Activated B cell treated with CpG ODN at 0.5 μM for 24 hours (primary cell): ENCODE data around the gene RLF. TPM values are rescaled to one million over a fixed set of nuclear protein-coding genes. Genes with fewer than 3 reads are reported as not detected.

ENCODE experiments used
- ATAC-seq: fragments of 200-7000 bp; cut with Tn5 transposase; one replicate; pipeline ENCODE4 v1.10.0; 2021; ENCODE audit warnings: low read depth, mild to moderate bottlenecking, moderate library complexity
- CTCF ChIA-PET: fragments of 350-600 bp; sonication (Branson Sonifier 250); formaldehyde crosslinking; loops from one replicate; lab custom pipeline; 2021; ENCODE audit warnings: antibody characterized with exemption; lab: Charles Lee
- POLR2A ChIA-PET: fragments of 350-600 bp; sonication (Branson Sonifier 250); formaldehyde crosslinking; loops from one replicate; lab custom pipeline; 2021; ENCODE audit warnings: antibody characterized with exemption; lab: Charles Lee
- DNase-seq: peaks from one replicate; pipeline ENCODE4 v3.0.0; 2022
- H3K27ac Mint-ChIP-seq: one replicate; pipeline ENCODE4 v1.8.0; 2020; ENCODE audit warnings: mixed read lengths
- H3K27me3 Mint-ChIP-seq: one replicate; pipeline ENCODE4 v1.8.0; 2021; ENCODE audit warnings: mixed read lengths
- H3K36me3 Mint-ChIP-seq: one replicate; pipeline ENCODE4 v1.8.0; 2021; ENCODE audit warnings: low read depth, mixed read lengths
- H3K4me1 Mint-ChIP-seq: one replicate; pipeline ENCODE4 v1.8.0; 2021; ENCODE audit warnings: mixed read lengths
- H3K4me3 Mint-ChIP-seq: one replicate; pipeline ENCODE4 v1.8.0; 2020; ENCODE audit warnings: mild to moderate bottlenecking, mixed read lengths
- H3K9me3 Mint-ChIP-seq: one replicate; pipeline ENCODE4 v1.8.0; 2020; ENCODE audit warnings: mixed read lengths
- intact Hi-C: fragments of 100-400 bp; cut with micrococcal nuclease; formaldehyde crosslinking; loops from one replicate; pipeline ENCODE4 v1.15.1; 2024
- total RNA-seq: library from RNA; stranded (reverse); gene quantifications from 2 replicates; pipeline ENCODE4 v1.2.3, GENCODE V29; 2022
- TF ChIP-seq, protein P1 (sequence below): fragments of 200-600 bp; IDR thresholded peaks from one replicate; pipeline ENCODE4 v1.8.0; 2022; ENCODE audit warnings: antibody characterized with exemption, mild to moderate bottlenecking

RLF gene
- total RNA-seq, 1 donor from 2014 or later = 19.2 TPM

GRCh38 chr1:40276122-40276521, 114.9 kb downstream of the RLF start:
- Mint-ChIP-seq H3K4me3 (no peak overlapping the region), H3K27me3 (no peaks in the 10 kb centered on the region), H3K27ac (no peak overlapping the region), H3K36me3 (peaks cover 69% of the 10 kb centered on the region), H3K4me1 (no peaks in the 10 kb centered on the region), H3K9me3 (no peaks in the 10 kb centered on the region)
- POLR2A ChIA-PET = interaction anchor here (0.6 kb wide), 1 partner anchor 174 kb away, joined by 3 read pairs; the partner anchor contains the start of gene ZFP69B
- ATAC-seq (no peak), DNase-seq (no peak)
- CTCF ChIA-PET = no interaction called here
- intact Hi-C loops = no loop called here
- TF ChIP-seq, protein P1, sequence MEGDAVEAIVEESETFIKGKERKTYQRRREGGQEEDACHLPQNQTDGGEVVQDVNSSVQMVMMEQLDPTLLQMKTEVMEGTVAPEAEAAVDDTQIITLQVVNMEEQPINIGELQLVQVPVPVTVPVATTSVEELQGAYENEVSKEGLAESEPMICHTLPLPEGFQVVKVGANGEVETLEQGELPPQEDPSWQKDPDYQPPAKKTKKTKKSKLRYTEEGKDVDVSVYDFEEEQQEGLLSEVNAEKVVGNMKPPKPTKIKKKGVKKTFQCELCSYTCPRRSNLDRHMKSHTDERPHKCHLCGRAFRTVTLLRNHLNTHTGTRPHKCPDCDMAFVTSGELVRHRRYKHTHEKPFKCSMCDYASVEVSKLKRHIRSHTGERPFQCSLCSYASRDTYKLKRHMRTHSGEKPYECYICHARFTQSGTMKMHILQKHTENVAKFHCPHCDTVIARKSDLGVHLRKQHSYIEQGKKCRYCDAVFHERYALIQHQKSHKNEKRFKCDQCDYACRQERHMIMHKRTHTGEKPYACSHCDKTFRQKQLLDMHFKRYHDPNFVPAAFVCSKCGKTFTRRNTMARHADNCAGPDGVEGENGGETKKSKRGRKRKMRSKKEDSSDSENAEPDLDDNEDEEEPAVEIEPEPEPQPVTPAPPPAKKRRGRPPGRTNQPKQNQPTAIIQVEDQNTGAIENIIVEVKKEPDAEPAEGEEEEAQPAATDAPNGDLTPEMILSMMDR = no peak

GRCh38 chr1:40281853-40282252, 120.7 kb downstream of the RLF start:
- H3K36me3 Mint-ChIP-seq = peaks cover 61% of the 10 kb centered on the region
- ATAC-seq (no peak), DNase-seq (no peak)
- H3K27ac Mint-ChIP-seq = no peak overlapping the region
- no peaks in the 10 kb centered on the region for H3K27me3 Mint-ChIP-seq
- no peaks in the 10 kb centered on the region for H3K9me3 Mint-ChIP-seq
- H3K4me1 Mint-ChIP-seq = no peaks in the 10 kb centered on the region
- TF ChIP-seq, protein P1 = no peak
- ChIA-PET CTCF (interaction anchor here (1.0 to 1.8 kb wide), 2 partner anchors 57 to 138 kb away, joined by 3 to 7 read pairs; no protein-coding TSS in a partner anchor), POLR2A (interaction anchor here (0.9 to 1.1 kb wide), 2 partner anchors 25 to 33 kb away, joined by 3 to 4 read pairs; no protein-coding TSS in a partner anchor)
- H3K4me3 Mint-ChIP-seq = no peak overlapping the region
- intact Hi-C loops = loop anchor here (5.0 kb wide), 1 partner anchor 35 kb away; the partner anchor contains the start of gene COL9A2

Other genes with a start within 250 kb of the RLF start
- gene MFSD2A, start 206.2 kb upstream of the RLF start, total RNA-seq = 30.3 and 36.0 TPM in 2 replicates
- gene CAP1, start 120.7 kb upstream of the RLF start, total RNA-seq = 410 and 411 TPM in 2 replicates
- 41.8 and 43.5 TPM in 2 replicates for gene PPT1, start 64.1 kb upstream of the RLF start, total RNA-seq
- gene TMCO2, start 86.5 kb downstream of the RLF start, total RNA-seq = not detected in 2 replicates
- 17.6 and 18.6 TPM in 2 replicates for gene ZMPSTE24, start 96.8 kb downstream of the RLF start, total RNA-seq
- gene COL9A2, start 155.9 kb downstream of the RLF start, total RNA-seq = 5.5 and 5.7 TPM in 2 replicates
- 202 and 220 TPM in 2 replicates for gene SMAP2, start 212.3 kb downstream of the RLF start, total RNA-seq